IMR-90 (cell line): ENCODE data around the gene RORC. TPM values are rescaled to one million over a fixed set of nuclear protein-coding genes. Genes with fewer than 3 reads are reported as not detected.

Experiments
- ATAC-seq: fragments of 200-7000 bp; cut with Tn5 transposase; 2 replicates; pipeline ENCODE4 v1.9.1; 2020; ENCODE audit warnings: low read depth, mild to moderate bottlenecking, moderate library complexity
- BruUV-seq: library from RNA; stranded (reverse); fragments of 400-500 nt; replicated peaks from 2 replicates; lab custom pipeline; 2021; lab: Mats Ljungman, UMichigan
- CTCF ChIA-PET: fragments of 300-600 bp; formaldehyde crosslinking; extraction: SDS; loops from one replicate; lab custom pipeline; 2021; ENCODE audit warnings: antibody characterized with exemption; lab: Yijun Ruan, JAX
- POLR2A ChIA-PET: fragments of 300-600 bp; sonication (Branson Sonifier 250); formaldehyde crosslinking; loops from one replicate; lab custom pipeline; 2022; ENCODE audit warnings: antibody characterized with exemption; ENCODE audit not compliant: unreplicated experiment; lab: Charles Lee
- DNase-seq: peaks from one replicate; pipeline ENCODE4 v3.0.0; 2013
- H2AFZ ChIP-seq: replicated peaks from 2 replicates; pipeline ENCODE3; 2013; ENCODE audit warnings: low read length, mild to moderate bottlenecking; ENCODE audit not compliant: poor library complexity
- H2AK5ac ChIP-seq: 2 replicates; pipeline ENCODE4 v1.6.1; 2013; ENCODE audit warnings: low read depth, low read length, inconsistent platforms
- H2AK9ac ChIP-seq: replicated peaks from 2 replicates; pipeline ENCODE3; 2013; ENCODE audit warnings: mild to moderate bottlenecking, low read depth, low read length, moderate library complexity; ENCODE audit not compliant: poor library complexity
- H2BK120ac ChIP-seq: 2 replicates; pipeline ENCODE4 v1.6.1; 2013; ENCODE audit warnings: low read depth, low read length, inconsistent platforms
- H2BK15ac ChIP-seq: 3 replicates; pipeline ENCODE4 v1.6.1; 2013; ENCODE audit warnings: low read depth, low read length, inconsistent platforms
- H2BK20ac ChIP-seq: 2 replicates; pipeline ENCODE4 v1.6.1; 2013; ENCODE audit warnings: low read depth, mild to moderate bottlenecking, inconsistent platforms, low read length, moderate library complexity
- H2BK5ac ChIP-seq: 2 replicates; pipeline ENCODE4 v1.6.1; 2013; ENCODE audit warnings: mild to moderate bottlenecking, low read depth, low read length, inconsistent platforms; ENCODE audit not compliant: poor library complexity, severe bottlenecking
- H3K14ac ChIP-seq: replicated peaks from 2 replicates; pipeline ENCODE4 v1.6.1; 2013; ENCODE audit warnings: low read depth, low read length, inconsistent platforms
- H3K18ac ChIP-seq: 2 replicates; pipeline ENCODE4 v1.6.1; 2013; ENCODE audit warnings: low read depth, low read length, control low read depth
- H3K23ac ChIP-seq: 2 replicates; pipeline ENCODE4 v1.6.1; 2013; ENCODE audit warnings: low read depth, low read length, inconsistent platforms
- H3K27ac ChIP-seq: 2 replicates; pipeline ENCODE4 v1.5.1; 2013; ENCODE audit warnings: mild to moderate bottlenecking, control low read depth, low read length; ENCODE audit not compliant: insufficient read depth
- H3K27me3 ChIP-seq: 2 replicates; pipeline ENCODE4 v1.6.1; 2013; ENCODE audit warnings: low read length; ENCODE audit not compliant: control insufficient read depth, insufficient read depth
- H3K36me3 ChIP-seq: 2 replicates; pipeline ENCODE4 v1.6.1; 2013; ENCODE audit warnings: low read length, mixed read lengths; ENCODE audit not compliant: control insufficient read depth, insufficient read depth
- H3K4ac ChIP-seq: 2 replicates; pipeline ENCODE4 v1.6.1; 2013; ENCODE audit warnings: low read depth, low read length, inconsistent platforms
- H3K4me1 ChIP-seq: 2 replicates; pipeline ENCODE4 v1.6.1; 2013; ENCODE audit warnings: low read length, mixed read lengths; ENCODE audit not compliant: control insufficient read depth, insufficient read depth
- H3K4me2 ChIP-seq: 2 replicates; pipeline ENCODE4 v1.6.1; 2013; ENCODE audit warnings: low read depth, mild to moderate bottlenecking, control low read depth, low read length, moderate library complexity
- H3K4me3 ChIP-seq: 2 replicates; pipeline ENCODE4 v1.5.1; 2013; ENCODE audit warnings: low read depth, mild to moderate bottlenecking, control low read depth, low read length, moderate library complexity; ENCODE audit not compliant: insufficient read depth
- H3K56ac ChIP-seq: 2 replicates; pipeline ENCODE4 v1.6.1; 2013; ENCODE audit warnings: low read length, inconsistent platforms; ENCODE audit not compliant: insufficient read depth; ENCODE audit errors: extremely low read depth
- H3K79me1 ChIP-seq, 2 experiments: 2 replicates each; pipeline ENCODE4 v1.6.1; 2013; ENCODE audit warnings: low read length in 2 of 2, inconsistent platforms in 1 of 2, low read depth in 1 of 2
- H3K9ac ChIP-seq: 2 replicates; pipeline ENCODE4 v1.6.1; 2013; ENCODE audit warnings: low read depth, low read length, control low read depth
- H3K9me1 ChIP-seq: 2 replicates; pipeline ENCODE4 v1.6.1; 2013; ENCODE audit warnings: low read length, inconsistent platforms; ENCODE audit not compliant: insufficient read depth
- H3K9me3 ChIP-seq: 2 replicates; pipeline ENCODE4 v1.6.1; 2013; ENCODE audit warnings: low read length; ENCODE audit not compliant: control insufficient read depth, insufficient read depth
- H4K20me1 ChIP-seq: 2 replicates; pipeline ENCODE4 v1.6.1; 2013; ENCODE audit warnings: low read length, inconsistent platforms; ENCODE audit not compliant: insufficient read depth
- H4K5ac ChIP-seq: 2 replicates; pipeline ENCODE4 v1.6.1; 2013; ENCODE audit warnings: mild to moderate bottlenecking, low read depth, low read length, control low read depth
- H4K8ac ChIP-seq, 2 experiments: 2 replicates each; pipeline ENCODE4 v1.6.1; 2013; ENCODE audit warnings: low read depth in 2 of 2, low read length in 2 of 2, control low read depth in 1 of 2, inconsistent platforms in 1 of 2
- H4K91ac ChIP-seq: 2 replicates; pipeline ENCODE4 v1.6.1; 2013; ENCODE audit warnings: low read depth, low read length, inconsistent platforms; ENCODE audit not compliant: insufficient read depth
- CEBPB ChIP-seq: IDR thresholded peaks from 2 replicates; pipeline ENCODE4 v1.6.1; 2012; ENCODE audit warnings: low read depth, low read length, improper control_type of control experiment
- FOS ChIP-seq: fragments of 150-350 bp; IDR thresholded peaks from 2 replicates; pipeline ENCODE4 v1.6.1; 2016; ENCODE audit warnings: low read depth, low read length
- MAFK ChIP-seq: IDR thresholded peaks from 2 replicates; pipeline ENCODE4 v1.6.1; 2012; ENCODE audit warnings: low read depth, low read length, improper control_type of control experiment
- MAZ ChIP-seq: IDR thresholded peaks from 2 replicates; pipeline ENCODE4 v1.6.1; 2012; ENCODE audit warnings: low read depth, mild to moderate bottlenecking, low read length, improper control_type of control experiment, moderate library complexity, borderline replicate concordance
- NFE2L2 ChIP-seq: fragments of 150-350 bp; IDR thresholded peaks from 2 replicates; pipeline ENCODE4 v1.6.1; 2016; ENCODE audit warnings: low read depth, mild to moderate bottlenecking, low read length
- RAD21 ChIP-seq: IDR thresholded peaks from 2 replicates; pipeline ENCODE4 v1.6.1; 2012; ENCODE audit warnings: low read length, improper control_type of control experiment
- RCOR1 ChIP-seq: IDR thresholded peaks from 2 replicates; pipeline ENCODE4 v1.6.1; 2012; ENCODE audit warnings: mild to moderate bottlenecking, low read length, improper control_type of control experiment; ENCODE audit not compliant: insufficient replicate concordance
- SMC3 ChIP-seq: fragments of 150-350 bp; IDR thresholded peaks from 2 replicates; pipeline ENCODE4 v1.6.1; 2016; ENCODE audit warnings: low read depth, mild to moderate bottlenecking, antibody characterized with exemption, low read length, moderate library complexity
- WGBS, 2 experiments: methylation state at CpG; one replicate each; pipeline versions ENCODE4 v1.1.5 to v1.1.7; 2013; ENCODE audit warnings: missing lambda C conversion rate in 2 of 2; ENCODE audit not compliant: insufficient read length in 1 of 2; ENCODE audit errors: extremely low coverage in 2 of 2; 5-methylcytosine and 5-hydroxymethylcytosine counted together
- dilution Hi-C: fragments of 300-500 bp; cut with HindIII; formaldehyde crosslinking; loops from one replicate; pipeline ENCODE4 v1.14.3; 2018; ENCODE audit warnings: low sequenced_read_pairs; ENCODE audit not compliant: unreplicated experiment
- in situ Hi-C: fragments of 300-500 bp; cut with MboI; formaldehyde crosslinking; loops from 3 replicates; pipeline ENCODE4 v1.14.3; 2019; ENCODE audit warnings: low sequenced_read_pairs, inconsistent platforms, mixed read lengths
- intact Hi-C: fragments of 100-400 bp; cut with micrococcal nuclease; formaldehyde crosslinking; loops from 2 replicates; pipeline ENCODE4 v1.10.0; 2022
- microRNA-seq, 2 experiments: library from miRNA; stranded (forward) in 1 of 2; unstranded in 1 of 2; fragments of 10-50 nt in 1 of 2; fragments of <30 nt in 1 of 2; gene quantifications in 1 of 2; microRNA quantifications in 1 of 2; one replicate each; pipeline versions ENCODE3 to v1.1.0; 2013 to 2020; ENCODE audit not compliant: insufficient read depth in 1 of 2, insufficient read length in 1 of 2, unreplicated experiment in 1 of 2
- polyA plus RNA-seq, 3 experiments: library from polyadenylated mRNA; depleted of rRNA; stranded (reverse); fragments of >200 nt; gene quantifications; 2 replicates each; pipeline ENCODE4 v1.2.3, GENCODE V29; 2012; ENCODE audit warnings: low replicate concordance in 1 of 3
- small RNA-seq, 5 experiments: library from RNA; depleted of rRNA; stranded (forward); fragments of <200 nt; gene quantifications; one replicate each; pipeline ENCODE3, GENCODE V24; 2012
- total RNA-seq: library from RNA; depleted of rRNA; stranded (reverse); fragments of >200 nt; gene quantifications from 2 replicates; pipeline ENCODE4 v1.2.3, GENCODE V29; 2012; rRNA removed

Gene RORC
- total and polyA plus RNA-seq, 2 of the 4 experiments (the other 2 are of a cell fraction) = not detected

- no peak overlapping the region for H3K4ac ChIP-seq
- H3K79me1 ChIP-seq = peaks cover 0 to 4% of the 10 kb centered on the region in 2 experiments; a peak in 1 of 4 replicates
- dilution Hi-C loops (no loop called here), intact Hi-C loops (no loop called here), in situ Hi-C loops (no loop called here)
- no peak overlapping the region for H3K9ac ChIP-seq
- peak; percentile 44 for DNase-seq
- BruUV-seq = no TSS peak
- H2AK9ac ChIP-seq = no peak overlapping the region
- H3K23ac ChIP-seq = no peak overlapping the region
- H3K4me1 ChIP-seq = no peaks in the 10 kb centered on the region
- H4K91ac ChIP-seq = no peak overlapping the region
- no peak overlapping the region for H2BK5ac ChIP-seq
- H3K56ac ChIP-seq = no peak overlapping the region
- H4K20me1 ChIP-seq = no peaks in the 10 kb centered on the region
- H3K18ac ChIP-seq = no peak overlapping the region
- POLR2A ChIA-PET = no interaction called here
- H3K14ac ChIP-seq = no peak overlapping the region
- no peak overlapping the region for H2BK20ac ChIP-seq
- no peak overlapping the region for H3K27ac ChIP-seq
- peaks cover 9% of the 10 kb centered on the region for H3K9me1 ChIP-seq
- H3K27me3 ChIP-seq = no peaks in the 10 kb centered on the region
- H3K9me3 ChIP-seq = no peaks in the 10 kb centered on the region
- no CpG with 5 or more reads among the region's 1 CpG for WGBS, 2 experiments
- H3K4me3 ChIP-seq = no peak overlapping the region
- CTCF ChIA-PET = interaction anchor here (0.6 kb wide), 1 partner anchor 16 kb away, joined by 3 read pairs; no protein-coding TSS in a partner anchor
- H3K4me2 ChIP-seq = no peak overlapping the region
- H2BK120ac ChIP-seq = no peak overlapping the region
- H4K8ac ChIP-seq = no peak overlapping the region
- TF ChIP-seq MAFK (no peak), FOS (no peak), SMC3 (no peak), RCOR1 (no peak), CEBPB (no peak), NFE2L2 (no peak), MAZ (no peak), RAD21 (no peak)
- no peak overlapping the region for H2AK5ac ChIP-seq
- no peak overlapping the region for H4K5ac ChIP-seq
- peaks cover 17% of the 10 kb centered on the region for H3K36me3 ChIP-seq
- no peak overlapping the region for H2BK15ac ChIP-seq
- no peak overlapping the region for H2AFZ ChIP-seq
- ATAC-seq = peak; percentile 80
Measured at GRCh38 chr1:151756291-151756690, 75.3 kb downstream of the RORC start.

Small RNA genes within 50 kb of the gene (microRNA-seq; reads per million reads assigned to microRNA genes)
- not detected for gene RF00019 (ENCODE audit: insufficient read depth, insufficient read length)

Small RNA genes within 50 kb of the gene (small RNA-seq; reads per million reads assigned to genes)
- gene RF00019 = 0 reads per million in 5 experiments

Other genes starting within 250 kb of the RORC start
- gene SNX27, start 219.8 kb downstream of the RORC start, total RNA-seq = 25.6 and 34.4 TPM in 2 replicates
- gene SNX27, start 219.8 kb downstream of the RORC start, polyA plus RNA-seq (2012; rRNA removed) = 9.3 and 12.3 TPM in 2 replicates
- gene CELF3, start 115.0 kb downstream of the RORC start, total RNA-seq = not detected in 2 replicates
- not detected in 2 replicates for gene CELF3, start 115.0 kb downstream of the RORC start, polyA plus RNA-seq (2012; rRNA removed)
- not detected in 2 replicates for gene RIIAD1, start 110.3 kb downstream of the RORC start, total RNA-seq
- not detected in 2 replicates for gene RIIAD1, start 110.3 kb downstream of the RORC start, polyA plus RNA-seq (2012; rRNA removed)
- gene MRPL9, start 68.3 kb downstream of the RORC start, total RNA-seq = 65.4 and 85.8 TPM in 2 replicates
- 77.3 and 87.5 TPM in 2 replicates for gene MRPL9, start 68.3 kb downstream of the RORC start, polyA plus RNA-seq (2012; rRNA removed)
- 2.2 TPM in 2 replicates for gene TDRKH, start 41.3 kb downstream of the RORC start, total RNA-seq
- 0.86 and 1.2 TPM in 2 replicates for gene TDRKH, start 41.3 kb downstream of the RORC start, polyA plus RNA-seq (2012; rRNA removed)
- gene LINGO4, start 26.4 kb downstream of the RORC start, total RNA-seq = not detected in 2 replicates
- not detected in 2 replicates for gene LINGO4, start 26.4 kb downstream of the RORC start, polyA plus RNA-seq (2012; rRNA removed)
- not detected in 2 replicates for gene C2CD4D, start 8.0 kb upstream of the RORC start, total RNA-seq
- not detected in 2 replicates for gene C2CD4D, start 8.0 kb upstream of the RORC start, polyA plus RNA-seq (2012; rRNA removed)
- gene THEM5, start 21.9 kb upstream of the RORC start, total RNA-seq = not detected in 2 replicates
- gene THEM5, start 21.9 kb upstream of the RORC start, polyA plus RNA-seq (2012; rRNA removed) = not detected in 2 replicates
- gene THEM4, start 77.7 kb upstream of the RORC start, total RNA-seq = 7.3 and 8.3 TPM in 2 replicates
- 12.2 and 15.7 TPM in 2 replicates for gene THEM4, start 77.7 kb upstream of the RORC start, polyA plus RNA-seq (2012; rRNA removed)
- gene S100A10, start 162.1 kb upstream of the RORC start, total RNA-seq = 77.2 and 86.0 TPM in 2 replicates
- gene S100A10, start 162.1 kb upstream of the RORC start, polyA plus RNA-seq (2012; rRNA removed) = 223 and 277 TPM in 2 replicates
- gene S100A11, start 205.2 kb upstream of the RORC start, total RNA-seq = 117 and 167 TPM in 2 replicates
- gene S100A11, start 205.2 kb upstream of the RORC start, polyA plus RNA-seq (2012; rRNA removed) = 1,354 and 1,402 TPM in 2 replicates